GM12864 (cell line): Measurements from ENCODE around the gene PFDN6.

Experiments
- DNase-seq: peaks from one replicate; pipeline ENCODE4 v3.0.0-alpha.2; 2011; ENCODE audit warnings: low read depth
- H3K4me3 ChIP-seq: 2 replicates; pipeline ENCODE4 v1.5.1; 2011; ENCODE audit warnings: mild to moderate bottlenecking, low read depth, low read length, control low read depth
- TF ChIP-seq, protein P1 (sequence below): IDR thresholded peaks from 2 replicates; pipeline ENCODE4 v1.5.1; 2011; ENCODE audit warnings: low read depth, mild to moderate bottlenecking, moderate library complexity, low read length, control low read depth, inconsistent platforms; ENCODE audit errors: missing control alignments

The PFDN6 gene

DNA sequence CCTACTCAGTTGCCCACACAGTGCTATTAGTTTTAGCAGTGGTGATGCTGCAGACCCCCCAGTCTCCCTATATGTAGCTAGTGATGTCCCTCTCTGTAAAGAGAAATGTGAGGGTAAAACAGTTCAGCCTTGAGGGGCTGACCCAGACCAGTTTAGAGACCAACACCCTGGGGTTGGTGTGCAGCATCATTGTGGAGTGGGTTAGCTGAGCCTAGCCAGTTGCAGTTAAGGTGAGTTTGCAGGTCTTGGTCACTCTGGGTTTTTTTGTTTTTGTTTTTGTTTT, 12.9 kb upstream of the PFDN6 start:
- peak overlapping the region; percentile 84 for H3K4me3 ChIP-seq
- DNase-seq: no peak
- TF ChIP-seq, protein P1, sequence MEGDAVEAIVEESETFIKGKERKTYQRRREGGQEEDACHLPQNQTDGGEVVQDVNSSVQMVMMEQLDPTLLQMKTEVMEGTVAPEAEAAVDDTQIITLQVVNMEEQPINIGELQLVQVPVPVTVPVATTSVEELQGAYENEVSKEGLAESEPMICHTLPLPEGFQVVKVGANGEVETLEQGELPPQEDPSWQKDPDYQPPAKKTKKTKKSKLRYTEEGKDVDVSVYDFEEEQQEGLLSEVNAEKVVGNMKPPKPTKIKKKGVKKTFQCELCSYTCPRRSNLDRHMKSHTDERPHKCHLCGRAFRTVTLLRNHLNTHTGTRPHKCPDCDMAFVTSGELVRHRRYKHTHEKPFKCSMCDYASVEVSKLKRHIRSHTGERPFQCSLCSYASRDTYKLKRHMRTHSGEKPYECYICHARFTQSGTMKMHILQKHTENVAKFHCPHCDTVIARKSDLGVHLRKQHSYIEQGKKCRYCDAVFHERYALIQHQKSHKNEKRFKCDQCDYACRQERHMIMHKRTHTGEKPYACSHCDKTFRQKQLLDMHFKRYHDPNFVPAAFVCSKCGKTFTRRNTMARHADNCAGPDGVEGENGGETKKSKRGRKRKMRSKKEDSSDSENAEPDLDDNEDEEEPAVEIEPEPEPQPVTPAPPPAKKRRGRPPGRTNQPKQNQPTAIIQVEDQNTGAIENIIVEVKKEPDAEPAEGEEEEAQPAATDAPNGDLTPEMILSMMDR: no peak

DNA sequence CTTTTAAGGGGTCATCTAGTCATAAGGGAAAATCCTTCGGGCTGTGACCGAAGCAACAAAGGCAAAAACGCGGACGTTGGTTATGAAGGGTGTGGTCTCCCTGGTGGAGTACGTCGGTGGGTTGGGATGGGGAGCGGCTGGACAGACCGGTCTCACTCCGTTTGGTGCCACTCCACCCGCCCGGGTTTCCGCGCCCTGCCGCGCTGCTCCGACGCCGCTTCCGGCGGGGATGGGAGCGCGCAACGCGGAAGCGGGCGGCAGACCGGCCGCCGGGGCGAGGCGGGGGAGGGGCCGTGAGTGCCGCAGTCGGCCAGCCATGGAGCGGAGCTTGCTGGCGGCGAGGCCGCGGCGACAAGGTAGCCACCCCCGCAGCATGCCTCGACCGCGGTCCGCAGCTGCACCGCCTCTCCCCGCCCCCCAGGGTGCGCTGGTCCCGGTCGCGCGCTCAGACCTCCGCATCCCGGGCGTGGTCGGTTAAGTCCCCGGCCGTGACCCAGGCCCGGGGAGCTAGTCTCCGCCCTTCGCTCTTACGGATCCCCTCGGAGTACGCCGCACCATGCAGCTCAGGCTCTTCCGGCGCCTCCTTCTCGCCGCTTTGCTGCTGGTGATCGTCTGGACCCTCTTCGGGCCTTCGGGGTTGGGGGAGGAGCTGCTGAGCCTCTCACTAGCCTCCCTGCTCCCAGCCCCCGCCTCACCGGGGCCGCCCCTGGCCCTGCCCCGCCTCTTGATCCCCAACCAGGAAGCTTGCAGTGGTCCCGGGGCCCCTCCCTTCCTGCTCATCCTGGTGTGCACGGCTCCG, 12.3 kb upstream of the PFDN6 start, which contains the start of gene B3GALT4:
Gene B3GALT4 (plus strand): TSS at position 260 of the 799 bp plus-strand sequence. CDS start 297 bp downstream, at position 557.
- TF ChIP-seq, protein P1: peak; percentile 60
- DNase-seq: peak; percentile 52
- peak within 1 kb of the TSS; percentile 84 for H3K4me3 ChIP-seq

DNA sequence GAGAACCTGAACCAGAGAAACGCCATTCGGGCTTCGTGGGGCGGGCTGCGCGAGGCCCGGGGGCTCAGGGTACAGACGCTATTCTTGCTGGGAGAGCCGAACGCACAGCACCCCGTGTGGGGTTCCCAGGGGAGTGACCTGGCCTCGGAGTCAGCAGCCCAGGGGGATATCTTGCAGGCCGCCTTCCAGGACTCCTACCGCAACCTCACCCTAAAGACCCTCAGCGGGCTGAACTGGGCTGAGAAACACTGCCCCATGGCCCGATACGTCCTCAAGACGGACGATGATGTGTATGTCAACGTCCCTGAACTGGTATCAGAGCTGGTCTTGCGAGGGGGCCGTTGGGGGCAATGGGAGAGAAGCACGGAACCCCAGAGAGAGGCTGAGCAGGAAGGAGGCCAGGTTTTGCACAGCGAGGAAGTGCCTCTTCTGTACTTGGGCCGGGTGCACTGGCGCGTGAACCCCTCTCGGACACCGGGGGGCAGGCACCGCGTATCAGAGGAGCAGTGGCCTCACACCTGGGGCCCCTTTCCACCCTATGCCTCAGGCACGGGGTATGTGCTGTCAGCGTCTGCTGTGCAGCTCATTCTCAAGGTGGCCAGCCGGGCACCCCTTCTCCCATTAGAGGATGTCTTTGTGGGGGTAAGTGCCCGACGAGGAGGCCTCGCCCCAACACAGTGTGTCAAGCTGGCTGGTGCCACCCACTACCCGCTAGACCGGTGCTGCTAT, 11.6 kb upstream of the PFDN6 start:
- peak overlapping the region; percentile 84 for H3K4me3 ChIP-seq
- no peak for DNase-seq
- TF ChIP-seq, protein P1: no peak

DNA sequence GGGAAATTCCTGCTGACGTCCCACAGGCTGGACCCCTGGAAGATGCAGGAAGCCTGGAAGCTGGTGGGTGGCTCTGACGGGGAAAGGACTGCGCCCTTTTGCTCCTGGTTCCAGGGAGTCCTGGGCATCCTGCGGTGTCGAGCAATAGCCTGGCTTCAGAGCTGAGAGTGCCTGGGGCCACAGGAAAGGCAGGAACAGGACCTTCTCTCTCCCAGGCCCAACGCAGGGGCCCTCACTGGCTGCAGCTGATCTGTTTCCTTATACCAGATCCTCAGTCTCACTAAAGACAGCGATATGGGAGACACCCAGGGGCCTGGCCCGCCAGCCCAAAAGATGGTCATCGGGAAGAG, 11.0 kb upstream of the PFDN6 start:
- TF ChIP-seq, protein P1: no peak
- no peak for DNase-seq
- H3K4me3 ChIP-seq: peak overlapping the region; percentile 3; the same call in 1 of the 2 replicates

DNA sequence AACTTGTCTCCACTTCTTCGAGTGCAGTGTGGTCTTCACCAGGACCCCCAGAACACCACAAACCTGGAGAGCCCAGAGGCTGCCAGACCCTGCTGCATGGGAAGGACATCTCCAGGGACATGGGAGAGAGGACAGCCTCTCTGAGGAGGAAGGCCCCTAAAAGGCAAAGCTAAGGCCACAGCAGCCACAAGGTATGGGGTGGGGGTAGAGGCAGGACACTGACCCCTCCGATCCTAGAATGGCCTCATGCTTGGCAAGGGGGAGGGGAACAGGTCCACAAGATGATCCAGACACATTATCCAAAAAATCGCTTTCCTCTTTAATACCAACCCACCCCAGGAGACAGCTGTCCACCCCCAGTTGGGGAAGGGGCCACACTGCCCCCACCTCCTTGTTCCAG, 10.6 kb upstream of the PFDN6 start:
- no peak overlapping the region for H3K4me3 ChIP-seq
- TF ChIP-seq, protein P1: no peak
- DNase-seq: no peak

DNA sequence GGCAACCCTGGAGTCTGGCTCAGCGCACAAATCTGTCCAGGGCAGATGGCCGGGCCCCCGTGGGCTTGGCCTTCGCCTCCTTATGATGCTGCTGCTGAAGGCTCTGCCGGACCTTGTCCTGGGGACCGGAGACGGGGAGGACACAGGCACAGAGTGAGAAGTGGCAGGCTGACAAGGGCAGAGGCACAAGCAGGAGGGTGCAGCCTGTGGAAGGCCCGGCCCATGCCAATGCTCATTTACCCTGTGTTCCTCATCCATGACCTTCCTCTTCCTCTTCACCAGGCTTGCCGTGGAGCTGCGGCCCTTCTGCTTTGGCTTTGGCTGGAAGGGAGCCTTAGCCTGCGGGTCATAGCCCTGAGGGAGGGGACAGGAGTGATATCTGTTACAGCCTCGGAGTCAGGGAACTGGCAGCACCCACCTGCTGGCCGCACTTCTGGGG, 10.1 kb upstream of the PFDN6 start:
- TF ChIP-seq, protein P1: no peak
- DNase-seq: no peak
- no peak overlapping the region for H3K4me3 ChIP-seq
